Liver (tissue), 9 donors: ENCODE data around the gene FADS6. TPM values are rescaled to one million over a fixed set of nuclear protein-coding genes. Genes with fewer than 3 reads are reported as not detected.

Source experiments
- DNase-seq: peaks from one replicate; pipeline ENCODE4 v3.0.0-alpha.2; 2017; ENCODE audit warnings: low spot score
- H3K27ac ChIP-seq, 2 donors: one replicate each; pipeline ENCODE4 v1.7.0; 2013; ENCODE audit warnings: inconsistent platforms in 2 of 2, low read length in 2 of 2, control low read depth in 1 of 2, low read depth in 1 of 2, mild to moderate bottlenecking in 1 of 2
- H3K27me3 ChIP-seq, 4 donors: one replicate each; pipeline versions ENCODE4 v1.6.1 to v1.7.0; 2013; ENCODE audit warnings: low read length in 3 of 4, inconsistent platforms in 1 of 4, mild to moderate bottlenecking in 1 of 4, moderate library complexity in 1 of 4; ENCODE audit not compliant: control insufficient read depth in 4 of 4, insufficient read depth in 4 of 4
- H3K36me3 ChIP-seq, 4 donors: one replicate each; pipeline versions ENCODE4 v1.6.1 to v1.7.0; 2013; ENCODE audit warnings: low read length in 3 of 4, mild to moderate bottlenecking in 3 of 4, low read depth in 1 of 4, moderate library complexity in 1 of 4; ENCODE audit not compliant: control insufficient read depth in 4 of 4, insufficient read depth in 3 of 4
- H3K4me1 ChIP-seq, 4 donors: one replicate each; pipeline versions ENCODE4 v1.6.1 to v1.7.0; 2013; ENCODE audit warnings: low read length in 3 of 4, mild to moderate bottlenecking in 3 of 4, moderate library complexity in 1 of 4; ENCODE audit not compliant: control insufficient read depth in 4 of 4, insufficient read depth in 4 of 4
- H3K4me3 ChIP-seq, 3 donors: one replicate each; pipeline versions ENCODE4 v1.6.1 to v1.7.0; 2013; ENCODE audit warnings: low read length in 3 of 3, control low read depth in 1 of 3, low read depth in 1 of 3, mild to moderate bottlenecking in 1 of 3
- H3K9ac ChIP-seq, 2 donors: one replicate each; pipeline ENCODE4 v1.7.0; 2013; ENCODE audit warnings: low read length in 2 of 2, mild to moderate bottlenecking in 2 of 2, moderate library complexity in 2 of 2, control low read depth in 1 of 2, low read depth in 1 of 2
- H3K9me3 ChIP-seq, 4 donors: one replicate each; pipeline versions ENCODE4 v1.6.1 to v1.7.0; 2013; ENCODE audit warnings: low read length in 3 of 4; ENCODE audit not compliant: control insufficient read depth in 4 of 4
- CTCF ChIP-seq: fragments of 150-350 bp; IDR thresholded peaks from 2 replicates; pipeline ENCODE4 v1.5.1; 2017; ENCODE audit warnings: improper control_type of control experiment, low read depth, low read length; ENCODE audit not compliant: missing input control
- FOXA2 ChIP-seq: IDR thresholded peaks from 2 replicates; pipeline ENCODE4 v1.6.1; 2016; ENCODE audit warnings: antibody characterized with exemption
- GABPA ChIP-seq, 2 donors: IDR thresholded peaks in 1 of 2; conservative IDR thresholded peaks in 1 of 2; 2 replicates each; pipeline ENCODE4 v1.6.1; 2016; ENCODE audit warnings: antibody characterized with exemption in 2 of 2, mild to moderate bottlenecking in 1 of 2, moderate library complexity in 1 of 2
- HNF4A ChIP-seq, 2 donors: conservative IDR thresholded peaks; 2 replicates each; pipeline ENCODE4 v1.6.1; 2016; ENCODE audit warnings: antibody characterized with exemption in 2 of 2, mild to moderate bottlenecking in 2 of 2
- HNF4G ChIP-seq: IDR thresholded peaks from 2 replicates; pipeline ENCODE4 v1.6.1; 2016; ENCODE audit warnings: antibody characterized with exemption
- JUND ChIP-seq, 2 donors: IDR thresholded peaks; 2 replicates each; pipeline ENCODE4 v1.6.1; 2016; ENCODE audit warnings: antibody characterized with exemption in 2 of 2
- MAX ChIP-seq: IDR thresholded peaks from 2 replicates; pipeline ENCODE4 v1.6.1; 2016; ENCODE audit warnings: antibody characterized with exemption
- NR2F2 ChIP-seq: IDR thresholded peaks from 2 replicates; pipeline ENCODE4 v1.6.1; 2016; ENCODE audit warnings: antibody characterized with exemption
- RAD21 ChIP-seq, 2 donors: IDR thresholded peaks; 2 replicates each; pipeline ENCODE4 v1.6.1; 2016; ENCODE audit warnings: antibody characterized with exemption in 2 of 2, mild to moderate bottlenecking in 2 of 2
- RXRA ChIP-seq, 2 donors: IDR thresholded peaks; 2 replicates each; pipeline ENCODE4 v1.6.1; 2017 to 2018; ENCODE audit warnings: antibody characterized with exemption in 2 of 2, mild to moderate bottlenecking in 1 of 2
- SP1 ChIP-seq: IDR thresholded peaks from 2 replicates; pipeline ENCODE4 v1.6.1; 2018; ENCODE audit warnings: antibody characterized with exemption, mild to moderate bottlenecking
- TAF1 ChIP-seq: conservative IDR thresholded peaks from 2 replicates; pipeline ENCODE4 v1.6.1; 2016; ENCODE audit warnings: antibody characterized with exemption, mild to moderate bottlenecking
- YY1 ChIP-seq: IDR thresholded peaks from 2 replicates; pipeline ENCODE4 v1.6.1; 2016; ENCODE audit warnings: antibody characterized with exemption, mild to moderate bottlenecking
- ZBTB33 ChIP-seq: IDR thresholded peaks from 2 replicates; pipeline ENCODE4 v1.6.1; 2016; ENCODE audit warnings: antibody characterized with exemption
- WGBS: extraction: QIAGEN DNeasy Blood & Tissue Kit; methylation state at CpG from one replicate; pipeline ENCODE4 v1.1.7; 2013; 5-methylcytosine and 5-hydroxymethylcytosine counted together
- polyA plus RNA-seq, 2 donors: library from polyadenylated mRNA; stranded (reverse) in 1 of 2; unstranded in 1 of 2; fragments of 200-250 nt in 1 of 2; fragments of >200 nt in 1 of 2; fragmentation: Nextera tagmentation in 1 of 2; extraction: Ambion mirVana in 1 of 2; gene quantifications; one replicate each; pipeline versions ENCODE4 v1.2.1 to v1.2.3, GENCODE V29; 2013 to 2015
- total RNA-seq, 2 donors: library from RNA; depleted of rRNA; stranded (reverse); fragments of >200 nt; gene quantifications; one replicate each; pipeline ENCODE4 v1.2.3, GENCODE V29; 2014
- TF ChIP-seq, protein P1 (sequence below): IDR thresholded peaks from 2 replicates; pipeline ENCODE4 v1.6.1; 2016; ENCODE audit warnings: antibody characterized with exemption
- donor health status: healthy.
- donor health status: healthy.
- donor health status: healthy.
- donor health status: healthy.
- donor health status: healthy.

Gene FADS6
- total and polyA plus RNA-seq, 4 donors = 2.1 to 7.1 (median 4.2) TPM; not detected in 1

GRCh38 chr17:74923538-74924249 lies 30.3 kb upstream of the FADS6 start:
- Histone ChIP-seq H3K27ac (no peak overlapping the region), H3K27me3 (peaks cover 2 to 10% (median 5%) of the 10 kb centered on the region in 4 donors), H3K9ac (no peak overlapping the region), H3K4me1 (peaks cover 2 to 8% (median 6%) of the 10 kb centered on the region in 4 donors), H3K4me3 (peak overlapping the region in 1 of 3 donors; percentile 32), H3K36me3 (no peaks in the 10 kb centered on the region), H3K9me3 (no peaks in the 10 kb centered on the region)
- WGBS = 7% methylated on average over 59 of the region's 59 CpGs
- DNase-seq = peak; percentile 80
- TF ChIP-seq RAD21 (IDR thresholded peaks at IDR 0.05) (peak in 1 of 2 donors; percentile 74), HNF4A (conservative IDR thresholded peaks at IDR 0.05) (peak in 1 of 2 donors; percentile 54), CTCF (peak; percentile 61), TAF1 (no peak), FOXA2 (no peak)

DNA sequence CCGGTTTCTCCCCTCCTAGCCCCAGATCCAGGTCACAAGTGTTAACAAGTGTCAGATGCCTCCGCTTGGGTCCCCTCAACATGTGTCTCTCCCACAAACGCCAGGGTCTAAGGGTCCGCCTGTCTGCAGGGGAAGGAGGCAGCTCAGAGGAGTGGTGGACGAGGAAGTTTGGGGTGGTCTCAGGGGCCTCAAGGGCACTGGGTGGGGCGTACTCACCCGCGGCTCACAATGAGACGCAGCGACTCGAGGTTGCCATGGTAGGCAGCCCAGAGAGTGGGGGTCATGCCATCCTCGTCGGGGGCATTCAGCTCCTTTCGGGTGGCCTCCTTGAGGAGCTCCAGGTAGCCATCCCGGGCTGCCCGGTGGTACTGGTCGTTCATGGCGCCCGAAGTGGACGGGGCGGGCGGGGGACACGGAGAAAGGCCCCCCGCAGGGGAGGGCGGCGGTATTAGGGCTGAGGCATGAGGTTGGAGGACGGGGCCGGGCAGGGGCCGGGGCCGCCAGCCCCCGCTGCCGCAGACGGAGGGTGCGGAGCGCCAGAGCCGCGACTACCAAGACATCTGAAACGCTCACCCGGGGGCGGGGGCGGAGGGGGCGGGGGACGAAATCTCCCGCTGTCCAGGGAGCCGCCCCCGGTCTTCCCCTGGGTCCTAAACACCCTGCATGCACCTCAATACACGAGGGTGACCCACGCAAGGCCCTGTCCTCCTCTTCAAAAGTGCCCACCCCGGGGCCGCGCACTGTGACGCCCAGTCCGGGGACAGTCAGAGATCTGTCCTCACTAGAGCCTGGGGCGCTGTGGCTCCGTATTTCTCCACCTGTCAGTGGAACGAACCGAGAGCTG lies 29.5 kb upstream of the FADS6 start, which contains the start of gene USH1G:
Gene USH1G (minus strand): TSS at position 562 of the 844 bp plus-strand sequence. CDS start 182 bp downstream, at position 380.
- 8% methylated on average over 57 of the region's 57 CpGs for WGBS
- peaks cover 2 to 8% (median 6%) of the 10 kb centered on the region in 4 donors for H3K4me1 ChIP-seq
- H3K36me3 ChIP-seq = no peaks in the 10 kb centered on the region
- H3K27me3 ChIP-seq = peaks cover 2 to 10% (median 5%) of the 10 kb centered on the region in 4 donors
- H3K27ac ChIP-seq = no peak within 1 kb of the TSS
- peak within 1 kb of the TSS in 1 of 3 donors; percentile 32 for H3K4me3 ChIP-seq
- TF ChIP-seq MAX (no peak), JUND (IDR thresholded peaks at IDR 0.05) (no peak), SP1 (no peak), ZBTB33 (no peak), CTCF (no peak), HNF4G (no peak), RAD21 (IDR thresholded peaks at IDR 0.05) (no peak), FOXA2 (no peak), NR2F2 (no peak), YY1 (no peak), RXRA (IDR thresholded peaks at IDR 0.05) (no peak), GABPA (IDR thresholded peaks at IDR 0.05 in 1 of 2, conservative IDR thresholded peaks at IDR 0.05 in 1 of 2) (no peak)
- TF ChIP-seq, protein P1, sequence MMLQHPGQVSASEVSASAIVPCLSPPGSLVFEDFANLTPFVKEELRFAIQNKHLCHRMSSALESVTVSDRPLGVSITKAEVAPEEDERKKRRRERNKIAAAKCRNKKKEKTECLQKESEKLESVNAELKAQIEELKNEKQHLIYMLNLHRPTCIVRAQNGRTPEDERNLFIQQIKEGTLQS = no peak
- no peak within 1 kb of the TSS for H3K9ac ChIP-seq
- no peak for DNase-seq
- no peaks in the 10 kb centered on the region for H3K9me3 ChIP-seq
